Femur (tissue), 1 donor: ENCODE results near the gene COL4A3.
"Not testable (repeated sequence)": the region's sequence is repeated elsewhere in the genome, so short reads cannot be mapped to it uniquely, and the experiment has no call there.

Experiments
- DNase-seq: peaks from one replicate; pipeline ENCODE4 v3.0.0-alpha.2; 2017

Gene COL4A3

DNA sequence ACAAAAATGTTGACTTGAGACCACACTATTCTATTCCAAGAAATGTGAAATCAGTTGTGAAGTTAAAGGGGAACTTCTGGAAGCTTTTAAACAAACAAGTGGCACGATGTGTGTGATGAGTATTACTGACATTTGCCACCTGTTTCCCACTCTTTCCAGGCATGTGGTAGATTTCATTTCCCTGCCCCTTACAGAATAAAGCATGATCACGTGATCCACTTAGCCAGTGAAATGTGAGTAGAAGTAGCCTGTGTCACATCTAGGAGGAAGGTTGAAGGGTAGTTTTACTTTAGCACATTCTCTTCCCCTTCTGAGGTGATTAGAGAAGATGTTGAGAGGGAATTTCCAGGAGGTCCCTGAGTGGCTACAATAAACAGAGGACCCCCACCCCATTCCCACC, 4.3 kb upstream of the COL4A3 start:
- no peak for DNase-seq

DNA sequence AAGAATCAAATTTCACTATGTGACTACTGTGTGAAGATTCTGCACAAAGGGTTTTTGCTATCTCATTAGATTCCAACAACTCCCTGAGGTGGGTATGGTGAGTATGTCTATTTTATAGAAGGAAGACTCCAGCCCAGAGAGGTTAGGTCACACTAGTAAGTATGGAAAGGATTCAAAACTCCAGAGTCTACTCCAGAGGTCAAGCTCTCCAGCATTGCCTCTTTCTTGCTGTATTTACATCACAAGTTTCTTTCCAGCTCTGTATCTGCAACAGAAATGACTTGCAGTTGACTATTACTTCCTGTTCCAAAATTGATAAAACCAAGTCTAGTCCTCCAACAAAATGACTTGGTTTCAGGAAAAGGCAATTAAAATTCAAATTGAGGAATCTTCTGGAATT, 2.5 kb upstream of the COL4A3 start:
- DNase-seq: no peak

DNA sequence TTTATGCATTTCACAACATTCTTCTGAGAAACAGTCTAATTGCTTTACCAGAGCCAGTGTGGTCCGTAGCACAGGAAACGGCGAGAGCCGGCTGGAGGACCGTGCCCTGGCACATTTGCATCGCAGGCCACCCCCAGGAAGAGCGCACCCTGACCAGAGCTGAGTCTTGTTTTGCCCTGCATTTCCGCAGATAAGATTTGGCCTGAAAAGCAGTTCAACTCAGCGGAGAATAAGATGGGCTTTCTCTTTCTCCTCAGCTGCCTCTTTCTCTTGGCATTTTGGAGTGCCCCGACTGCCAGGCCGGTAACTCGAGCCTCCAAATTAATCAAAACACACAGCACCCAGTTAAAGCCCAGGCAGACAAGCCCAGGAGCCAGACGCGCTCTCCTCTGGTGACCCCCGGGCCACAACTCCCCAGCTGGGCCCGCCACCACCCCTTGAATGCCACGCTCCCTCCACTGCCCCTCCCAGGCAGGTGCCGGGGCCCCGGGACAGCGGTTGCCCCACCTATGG, 883 bp upstream of the COL4A3 start:
- peak; percentile 26 for DNase-seq

DNA sequence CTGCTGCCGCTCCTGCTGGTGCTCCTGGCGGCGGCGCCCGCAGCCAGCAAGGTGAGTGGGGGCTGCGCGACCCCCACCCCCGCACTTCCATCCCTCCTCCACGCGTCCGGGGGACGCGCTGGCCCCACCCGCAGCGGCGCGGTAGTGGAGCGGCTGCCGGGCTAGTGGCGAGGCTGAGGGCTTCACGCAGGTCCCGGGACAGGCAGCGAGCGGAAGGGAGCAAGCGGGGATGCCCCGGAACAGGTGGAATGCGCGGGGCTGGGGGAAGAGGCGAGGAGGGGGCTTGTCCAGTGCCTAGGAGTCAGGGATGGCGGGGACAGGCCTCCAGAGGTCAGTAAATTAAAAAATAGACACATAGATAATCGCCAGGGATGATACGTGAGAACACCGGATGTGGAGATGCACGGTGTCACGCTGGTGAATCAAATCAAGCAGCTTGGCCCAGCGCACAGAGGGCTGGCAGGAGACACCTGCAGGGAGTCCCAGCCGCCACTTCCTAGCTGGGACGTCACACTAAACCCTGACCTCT, 403 bp downstream of the COL4A3 start:
- DNase-seq: no peak

DNA sequence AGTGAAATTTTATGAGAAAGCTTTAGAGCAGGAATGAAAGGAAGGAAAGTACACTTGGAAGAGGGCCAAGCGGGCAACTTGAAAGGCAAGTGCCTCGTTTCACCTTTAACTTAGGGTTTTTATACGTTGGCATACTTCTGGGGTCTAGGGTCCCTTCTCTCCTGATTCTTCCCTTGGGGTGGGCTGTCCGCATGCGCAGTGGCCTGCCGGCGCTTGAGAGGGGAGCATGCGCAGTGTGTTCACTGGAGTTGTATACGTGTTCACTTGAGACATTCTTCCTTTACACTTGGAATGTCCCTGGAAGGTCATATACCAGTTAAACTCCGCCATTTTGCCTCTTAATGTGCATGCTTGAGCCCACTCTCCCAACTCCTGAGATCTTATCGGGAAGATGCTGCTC, 7.4 kb downstream of the COL4A3 start:
- not testable (repeated sequence) for DNase-seq

DNA sequence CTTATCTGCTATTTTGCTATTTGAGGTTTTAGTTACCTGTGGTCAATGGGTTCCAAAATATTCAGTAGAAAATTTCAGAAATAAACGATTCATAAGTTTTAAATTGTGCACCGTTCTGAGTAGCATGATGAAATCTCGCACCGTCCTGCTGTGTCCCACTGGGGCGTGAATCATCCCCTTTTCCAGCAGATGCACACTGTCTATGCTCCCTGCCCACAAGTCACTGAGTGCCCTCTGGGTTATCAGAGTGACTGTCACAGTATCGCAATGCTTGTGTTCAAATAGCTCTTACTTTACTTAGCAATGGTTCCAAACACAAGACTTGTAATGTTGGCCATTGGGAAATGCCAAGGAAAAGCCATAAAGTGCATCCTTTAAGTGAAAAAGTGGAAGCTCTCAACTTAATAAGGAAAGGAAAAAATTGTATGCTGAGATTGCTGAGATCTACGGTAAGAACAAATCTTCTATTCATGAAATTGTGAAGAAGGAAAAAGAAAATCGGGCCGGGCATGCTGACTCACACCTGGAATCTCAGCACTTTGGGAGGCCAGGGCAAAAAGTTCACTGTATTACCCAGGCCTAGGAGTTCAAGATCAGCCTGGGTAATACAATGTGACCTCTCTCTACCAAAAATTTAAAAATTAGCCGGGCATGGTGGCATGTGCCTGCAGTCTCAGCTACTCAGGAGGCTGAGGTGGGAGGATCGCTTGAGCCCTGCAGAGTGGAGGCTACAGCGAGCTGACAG, 13.3 kb downstream of the COL4A3 start:
- DNase-seq: no peak

DNA sequence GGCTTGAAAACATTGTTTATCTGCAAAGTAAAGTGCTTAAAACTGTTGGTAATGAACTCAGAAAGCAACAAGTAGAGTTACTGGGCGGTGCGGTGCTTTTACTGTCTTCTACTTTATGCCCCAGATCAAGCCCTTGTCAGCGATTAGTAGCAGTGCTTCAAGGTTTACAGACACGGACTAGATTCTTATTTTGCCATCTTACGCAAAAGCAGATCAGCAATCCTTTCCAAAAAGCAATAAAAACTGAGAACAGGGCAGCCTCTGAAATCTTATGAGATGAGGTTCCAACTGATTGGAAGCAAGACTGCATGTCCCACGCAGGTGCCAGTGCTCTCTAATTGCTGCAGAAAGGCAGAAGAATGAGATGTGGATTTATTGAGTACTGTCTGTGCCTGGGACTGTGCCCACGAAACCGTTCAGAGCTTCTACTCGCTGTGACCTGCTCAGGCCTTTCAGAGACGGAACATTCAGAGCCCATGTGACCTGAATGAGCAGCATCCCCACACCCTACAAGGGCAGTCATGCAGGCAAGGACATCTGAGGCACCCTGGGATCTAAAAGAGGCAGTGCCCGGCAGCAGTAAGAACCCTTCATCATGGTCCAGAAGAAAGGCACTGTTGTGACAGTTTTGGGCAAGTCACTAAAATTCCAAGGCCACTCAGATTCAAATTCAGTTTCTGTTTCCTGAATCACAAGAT, 15.7 kb downstream of the COL4A3 start:
- DNase-seq: no peak

DNA sequence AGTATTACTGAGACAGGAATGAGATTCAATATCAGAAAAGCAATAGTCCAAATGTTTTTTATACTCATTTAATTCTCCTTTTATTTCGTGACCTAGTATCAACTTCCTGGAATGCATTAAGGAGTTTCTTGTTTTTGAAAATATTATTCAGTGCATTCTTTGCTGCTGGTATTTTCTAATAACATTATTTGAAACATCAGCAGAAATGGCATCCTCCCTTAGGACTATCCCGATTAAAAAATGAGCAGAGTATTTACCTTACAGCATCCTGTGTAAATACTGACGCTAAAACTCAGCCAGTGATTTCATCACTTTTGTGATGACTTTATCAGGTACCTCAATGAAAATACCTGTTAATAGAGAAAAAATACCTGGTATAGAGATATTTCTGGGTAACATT, 16.3 kb downstream of the COL4A3 start:
- DNase-seq: no peak

DNA sequence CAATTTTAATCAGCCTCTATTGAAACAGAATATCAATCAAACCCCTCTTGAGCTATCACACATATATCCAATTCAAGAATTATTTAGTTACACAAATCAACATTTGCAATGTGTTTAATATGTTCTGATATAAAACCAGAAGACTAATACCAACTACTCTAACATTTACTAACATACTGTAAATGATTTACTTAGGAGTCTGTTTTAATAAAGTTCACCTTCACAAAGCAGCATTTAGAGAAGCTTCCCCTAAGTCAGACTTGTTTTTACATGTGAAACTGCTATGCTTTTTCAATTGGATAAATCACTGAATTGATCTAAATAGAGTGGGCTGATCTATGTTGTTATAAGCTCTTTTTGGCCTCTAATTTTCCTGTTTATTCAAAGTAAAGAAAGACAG, 18.3 kb downstream of the COL4A3 start:
- DNase-seq: no peak

DNA sequence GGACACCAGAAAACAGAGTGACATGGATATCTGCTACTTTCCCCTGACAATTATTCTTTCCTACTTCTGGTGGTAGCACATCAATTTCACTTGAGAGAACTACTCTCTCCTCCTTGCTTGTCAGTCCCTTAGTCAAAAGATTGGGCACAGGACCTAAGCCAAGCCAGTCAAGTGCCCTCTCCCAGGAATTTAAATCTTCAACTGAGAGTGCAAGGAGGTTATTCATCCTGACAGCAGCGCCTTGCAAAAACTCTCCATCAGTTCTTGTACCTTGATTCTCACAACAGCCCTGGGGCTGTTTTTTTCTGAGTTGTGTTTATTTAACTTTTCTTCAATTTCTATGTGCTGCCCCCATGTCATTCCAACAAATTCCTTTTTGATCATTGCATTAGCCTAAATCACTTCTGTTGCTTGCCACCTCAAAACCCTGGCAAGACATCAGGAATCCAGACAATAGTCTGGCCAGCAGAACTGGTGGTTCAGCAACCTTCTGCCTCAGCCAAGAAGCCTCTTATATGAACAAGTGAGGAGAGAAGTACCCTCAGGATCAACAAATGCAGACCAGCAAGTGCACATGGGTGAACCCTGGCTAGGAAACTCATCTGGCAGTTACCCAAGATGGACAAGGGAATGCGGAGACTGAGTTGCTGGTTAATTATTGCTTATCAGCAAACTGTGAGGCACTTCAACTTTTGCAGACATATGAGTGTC, 19.4 kb downstream of the COL4A3 start:
- no peak for DNase-seq

DNA sequence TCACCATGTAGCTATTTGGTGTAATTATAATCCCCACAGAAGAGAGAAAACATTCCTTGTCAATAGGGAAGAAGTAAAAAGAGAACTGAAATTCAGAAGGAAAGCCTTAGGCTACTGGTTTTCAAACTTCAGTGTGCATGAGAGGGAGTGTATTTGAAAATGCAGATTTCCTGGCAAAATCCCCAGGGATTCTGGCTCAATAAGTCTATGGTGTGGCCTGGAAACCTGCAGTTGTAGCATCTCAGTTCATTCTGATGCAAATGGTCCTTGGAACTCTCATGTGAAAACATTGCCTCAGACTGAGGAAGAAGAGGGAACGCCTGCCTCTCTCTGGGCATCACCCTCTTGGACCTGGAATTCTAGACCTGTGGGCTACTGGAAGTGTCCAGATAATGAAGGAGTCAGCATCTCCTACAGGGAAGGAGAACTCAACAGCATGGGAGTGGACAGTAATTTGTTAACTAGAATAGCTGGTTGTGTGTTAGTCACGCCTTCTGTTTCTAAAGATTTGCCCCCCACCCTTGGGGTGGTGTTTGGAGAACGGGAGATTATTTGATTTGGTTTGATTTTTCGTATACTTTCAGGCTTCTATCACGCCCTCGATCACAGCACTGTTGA, 21.3 kb downstream of the COL4A3 start:
- no peak for DNase-seq

DNA sequence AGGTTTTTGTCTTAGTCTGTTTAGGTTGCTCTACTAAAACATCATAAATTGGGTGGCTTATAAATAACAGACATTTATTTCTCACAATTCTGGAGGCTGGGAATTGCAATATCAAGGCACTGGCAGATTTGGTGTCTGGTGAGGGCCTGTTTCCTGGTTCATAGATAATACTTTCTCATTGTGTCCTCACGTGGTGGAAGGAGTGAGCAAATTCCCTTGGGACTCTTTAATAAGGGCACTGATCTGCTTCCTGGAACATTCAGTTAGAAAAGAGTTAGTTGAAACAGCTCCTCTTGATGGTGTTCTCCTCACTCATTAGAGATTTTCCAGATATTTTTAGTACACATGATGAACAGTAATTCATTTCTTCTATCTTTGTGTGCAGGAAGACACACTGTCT, 22.3 kb downstream of the COL4A3 start:
- no peak for DNase-seq

DNA sequence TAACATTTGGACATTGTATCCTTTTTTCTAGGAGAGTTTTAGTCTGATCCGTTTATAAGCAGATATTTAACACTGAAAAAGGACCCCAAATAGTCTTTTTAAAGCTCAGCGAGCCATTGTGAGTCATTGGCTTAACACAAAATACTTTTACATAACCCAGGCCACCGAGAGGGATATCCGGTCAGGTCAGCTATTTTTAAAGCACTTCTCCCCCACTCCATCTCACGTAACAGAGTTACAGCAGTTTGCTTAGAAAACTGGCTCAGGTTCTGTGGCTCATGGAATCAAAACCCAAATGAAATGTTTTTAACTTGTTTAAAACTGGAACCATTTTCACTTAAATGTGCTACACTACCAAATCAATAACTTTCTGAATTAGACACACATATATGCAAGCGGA, 23.9 kb downstream of the COL4A3 start:
- no peak for DNase-seq

DNA sequence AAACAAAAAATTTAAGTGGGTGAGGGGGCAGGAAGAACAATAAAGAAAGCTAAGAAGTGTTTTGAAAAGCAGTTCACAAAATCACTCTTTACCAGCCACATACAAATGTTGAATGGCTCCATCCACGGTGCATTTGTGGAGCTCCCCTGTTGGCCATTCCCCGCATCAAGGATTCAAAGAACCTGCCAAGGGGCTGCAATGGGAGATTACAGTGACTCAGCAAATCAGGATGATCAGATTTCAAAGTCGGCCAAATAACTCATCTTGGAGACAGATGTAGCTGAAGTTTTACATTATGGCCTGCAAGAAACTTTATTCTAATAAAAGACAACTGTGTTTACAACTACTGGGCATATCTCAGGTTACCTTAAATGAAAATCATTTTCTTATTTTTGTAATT, 26.9 kb downstream of the COL4A3 start:
- DNase-seq: no peak

DNA sequence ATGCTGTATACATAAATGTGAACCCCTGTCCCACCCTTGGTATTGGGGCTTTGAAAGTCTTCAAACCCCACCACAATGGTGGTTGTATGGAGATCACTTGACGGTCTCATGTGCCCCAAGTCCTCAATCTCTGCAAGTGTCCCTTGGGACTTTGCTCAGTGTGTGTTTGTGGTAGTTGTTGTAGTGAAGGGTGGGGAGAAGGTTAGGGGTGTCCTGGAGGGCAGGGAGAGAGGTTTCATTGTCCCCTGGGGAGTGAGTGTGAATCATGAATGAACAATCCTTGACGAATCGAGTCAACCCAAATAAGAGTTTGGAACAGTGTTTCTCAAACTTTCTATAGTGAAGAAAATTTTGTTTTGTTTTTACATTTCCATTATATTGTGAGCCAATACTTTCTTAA, 28.1 kb downstream of the COL4A3 start:
- no peak for DNase-seq

DNA sequence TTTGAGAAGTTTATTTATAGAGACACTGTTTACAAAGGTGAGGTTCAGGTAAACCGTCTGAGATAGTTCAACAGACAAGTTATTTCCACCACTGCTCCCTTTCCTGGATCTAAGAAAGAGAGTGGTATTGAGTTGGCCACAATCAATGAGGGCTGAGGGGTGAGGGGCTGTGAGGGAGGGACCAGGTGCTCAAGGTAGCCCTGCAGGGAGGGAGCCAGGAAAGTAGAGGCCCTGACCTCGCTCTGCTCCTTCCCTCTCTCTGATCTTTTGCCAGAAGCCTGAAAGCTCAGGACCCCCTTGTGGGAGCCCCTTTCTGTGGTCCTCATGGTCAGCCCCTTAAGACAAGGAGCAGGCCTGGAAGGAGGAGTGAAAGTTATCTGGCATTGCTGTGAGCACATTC, 29.8 kb downstream of the COL4A3 start:
- DNase-seq: no peak

DNA sequence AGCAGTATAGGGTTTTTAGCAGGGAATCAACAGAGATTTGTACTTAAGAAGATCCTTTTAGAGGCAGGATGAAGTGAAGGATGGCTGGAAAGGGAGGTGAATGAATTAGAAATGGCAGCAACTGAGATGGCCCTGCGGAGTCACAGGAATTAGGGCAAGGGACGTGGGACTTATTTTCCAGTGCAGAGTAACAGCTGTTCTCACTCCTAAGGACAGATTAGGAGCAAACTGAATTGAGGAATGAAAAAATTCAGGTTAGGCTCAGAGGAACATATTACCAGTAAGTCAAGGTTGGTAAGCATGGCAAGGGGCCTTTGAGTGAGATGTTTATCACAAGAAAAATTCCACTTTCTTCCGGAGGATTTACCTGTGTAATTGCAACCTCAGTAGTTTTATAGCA, 34.4 kb downstream of the COL4A3 start:
- no peak for DNase-seq

DNA sequence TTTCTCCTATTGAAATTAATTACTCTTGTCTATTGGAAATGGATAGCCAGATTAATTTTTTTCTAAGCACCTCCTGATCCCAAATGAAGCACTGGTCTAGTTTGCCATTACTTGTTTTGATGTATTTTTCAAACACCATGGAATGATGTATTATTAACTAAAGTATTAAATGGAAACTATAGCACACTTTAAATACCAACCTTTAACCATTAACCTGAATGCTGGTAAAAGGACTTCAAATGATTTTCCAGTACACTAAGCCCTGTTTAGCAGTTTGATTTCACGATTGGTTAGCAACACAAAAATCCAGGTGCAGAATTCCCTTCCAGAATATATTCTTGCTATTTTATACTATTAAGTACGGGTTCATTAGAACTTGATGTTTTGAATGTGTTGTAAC, 37.3 kb downstream of the COL4A3 start:
- no peak for DNase-seq

DNA sequence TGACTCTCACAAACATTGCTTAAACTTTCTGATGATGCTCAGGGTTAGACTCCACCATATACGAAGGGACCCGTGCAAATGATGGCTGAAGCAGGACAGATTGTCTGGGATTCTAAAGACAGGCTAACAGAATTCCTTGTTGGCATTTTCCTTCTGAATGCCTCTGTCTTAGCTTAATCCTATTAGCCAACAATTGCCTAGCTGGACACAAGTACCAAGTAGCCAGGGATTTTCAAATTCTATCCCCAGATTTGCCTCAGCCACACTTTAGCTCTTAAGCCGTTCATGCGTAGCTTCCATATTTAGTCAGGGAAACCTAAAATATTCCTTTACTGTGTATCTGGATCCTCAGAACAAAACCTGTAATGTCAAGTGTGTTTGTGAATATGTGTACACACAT, 40.0 kb downstream of the COL4A3 start:
- DNase-seq: no peak

DNA sequence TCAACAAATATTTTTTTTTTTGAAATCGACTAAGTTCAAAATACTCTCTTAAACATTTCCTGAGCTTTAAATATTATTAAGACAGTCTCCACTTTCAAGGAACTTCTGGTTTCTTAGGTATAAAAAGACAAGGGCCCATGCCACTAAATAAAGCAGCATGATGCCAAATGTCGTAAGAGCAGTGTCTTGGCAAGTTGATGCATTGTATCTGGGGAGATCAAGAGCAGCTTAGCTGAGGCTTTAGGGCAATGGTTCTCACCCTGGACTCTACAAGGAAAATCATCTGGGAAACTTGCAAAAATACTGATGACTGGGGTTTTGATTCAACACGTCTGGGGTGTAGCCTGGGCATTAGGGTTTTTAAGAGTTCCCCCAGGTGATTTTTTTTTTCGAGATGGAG, 41.3 kb downstream of the COL4A3 start:
- DNase-seq: no peak

DNA sequence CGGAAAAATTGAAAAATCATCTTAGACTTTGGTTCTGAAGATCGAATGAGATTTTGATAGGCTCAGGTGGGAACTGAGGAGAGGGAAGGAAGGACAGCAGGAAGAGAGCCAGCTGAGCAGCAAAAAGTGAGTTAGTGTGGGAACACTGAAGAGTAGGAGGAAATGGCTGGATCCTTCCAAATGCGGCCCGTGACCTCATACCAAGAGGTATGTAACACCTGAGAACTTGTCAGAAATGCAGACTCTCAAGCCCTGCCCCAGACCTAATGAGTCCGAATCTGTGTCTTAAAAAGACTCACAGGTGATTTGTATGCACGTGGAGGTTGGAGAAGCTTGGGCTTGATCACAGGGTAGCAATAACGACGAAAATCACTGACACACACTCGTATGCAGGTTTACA, 42.0 kb downstream of the COL4A3 start:
- no peak for DNase-seq

DNA sequence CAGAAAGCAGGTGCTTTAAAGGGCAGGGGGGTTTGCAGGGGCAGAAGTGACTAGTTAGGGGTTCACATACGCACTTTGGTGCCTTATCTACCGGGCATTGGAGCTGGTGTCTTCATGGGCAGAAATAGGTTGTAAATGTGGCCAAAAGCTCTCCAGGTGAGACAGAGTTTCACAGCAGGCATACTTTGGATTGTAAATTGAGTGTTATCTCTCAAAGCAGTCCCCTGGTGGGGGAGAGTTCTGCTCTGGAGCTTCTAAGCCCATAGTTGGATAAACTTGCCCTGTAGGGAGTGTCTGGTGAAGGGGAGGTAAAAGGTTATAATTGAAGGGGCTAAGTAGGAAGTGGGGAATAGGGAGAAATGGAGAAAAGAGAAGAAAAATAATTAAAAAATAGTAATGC, 43.1 kb downstream of the COL4A3 start:
- no peak for DNase-seq

DNA sequence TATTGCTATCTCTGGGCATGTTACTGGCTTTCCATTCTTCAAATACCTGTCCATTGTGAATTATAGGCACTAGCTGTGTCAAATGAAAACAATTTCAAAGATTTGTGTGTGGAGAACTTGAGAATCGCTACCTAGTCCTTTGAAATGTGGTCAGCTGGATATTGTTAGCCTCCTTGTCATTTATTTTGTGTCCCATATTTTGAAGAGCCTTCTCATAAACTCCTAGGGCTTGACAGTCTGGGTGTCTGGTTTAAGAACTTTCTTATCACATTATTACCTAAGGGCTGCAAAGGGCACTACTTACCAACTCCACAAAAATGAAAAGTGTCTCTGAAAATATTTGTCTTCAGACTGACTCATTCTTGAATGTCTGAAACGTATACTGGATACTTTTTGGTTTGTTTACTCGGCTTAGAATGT, 50.2 kb downstream of the COL4A3 start:
- DNase-seq: no peak
